Subcutaneous adipose tissue (tissue), 4 donors: ENCODE measurements around the gene ABHD14A. TPM values are rescaled to one million over a fixed set of nuclear protein-coding genes. Genes with fewer than 3 reads are reported as not detected.

ENCODE experiments used
- CTCF ChIP-seq: fragments of 450-650 bp; IDR thresholded peaks from one replicate; pipeline ENCODE4 v1.5.1; 2016; ENCODE audit warnings: low read depth, mild to moderate bottlenecking, control low read depth, antibody characterized with exemption, moderate library complexity
- total RNA-seq, 4 donors: library from RNA; depleted of rRNA; stranded (reverse); fragments of >200 nt; gene quantifications; one replicate each; pipeline ENCODE4 v1.1.0, GENCODE V29; 2016

Gene ABHD14A
- total RNA-seq, 4 donors from 2014 or later = 15.3 to 37.7 (median 26.0) TPM

GRCh38 chr3:51974277-51974962 lies 444 bp upstream of the ABHD14A start:
- no peak for TF ChIP-seq CTCF

GRCh38 chr3:51975852-51976549 lies 1.1 kb downstream of the ABHD14A start:
- TF ChIP-seq CTCF = no peak

- TF ChIP-seq CTCF = no peak
Observed at GRCh38 chr3:51977446-51978142, 2.7 kb downstream of the ABHD14A start.

- TF ChIP-seq CTCF = no peak
Observed at GRCh38 chr3:51978143-51978502, 3.3 kb downstream of the ABHD14A start.

- TF ChIP-seq CTCF = no peak
Observed at GRCh38 chr3:51980253-51980652, 5.4 kb downstream of the ABHD14A start.

- no peak for TF ChIP-seq CTCF
Observed at GRCh38 chr3:51982352-51982837, 7.5 kb downstream of the ABHD14A start.
